ENCODE data around the gene ARRDC2.

The ARRDC2 gene

GRCh38 chr19:18060472-18060871, 52.5 kb downstream of the ARRDC2 start:
- DNase-seq, result no peak

GRCh38 chr19:18062028-18062427, 54.1 kb downstream of the ARRDC2 start:
- DNase-seq, result no peak

- DNase-seq, result no peak
These were observed 55.5 kb downstream of the ARRDC2 start for GRCh38 chr19:18063463-18063862.

Data from CD4-positive, alpha-beta T cell treated with Interleukin-4 for 1 hour (primary cell).